GM19452 (cell line): ENCODE measurements around the gene PXDN.

Experiments used
- ATAC-seq: cut with Tn5 transposase; IDR thresholded peaks from one replicate; pipeline ENCODE4 v1.9.1; 2021; ENCODE audit not compliant: unreplicated experiment

The PXDN gene

DNA sequence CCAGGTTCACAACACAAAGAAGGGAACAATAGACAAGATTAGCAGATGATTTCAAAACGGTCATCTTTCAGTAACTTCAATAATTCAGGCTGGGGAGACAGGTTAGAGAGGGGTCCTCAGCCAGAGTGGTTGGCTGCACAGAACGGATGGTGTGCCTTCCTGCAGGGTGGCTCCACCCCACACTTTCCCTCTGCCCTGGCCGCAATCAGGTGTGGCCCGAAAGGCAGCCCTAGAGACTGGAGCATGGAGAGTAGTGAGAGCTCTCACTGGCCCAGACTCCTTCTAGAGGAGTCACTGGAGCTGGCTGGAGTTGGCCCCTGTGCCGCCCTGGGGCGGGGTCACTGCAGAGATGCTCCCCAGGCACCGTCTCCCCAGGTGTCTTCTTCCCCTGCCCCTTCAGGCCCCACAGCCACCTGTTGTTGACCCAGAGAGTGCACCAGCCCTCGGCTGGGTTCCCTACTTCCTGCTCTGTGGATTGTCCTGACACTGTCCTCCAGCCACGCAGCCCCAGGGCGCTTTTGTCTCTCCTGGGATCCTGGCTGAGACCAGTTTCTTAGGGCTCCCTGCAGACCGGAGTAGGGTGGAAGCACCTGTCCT, 126.8 kb downstream of the PXDN start:
- no peak for ATAC-seq

DNA sequence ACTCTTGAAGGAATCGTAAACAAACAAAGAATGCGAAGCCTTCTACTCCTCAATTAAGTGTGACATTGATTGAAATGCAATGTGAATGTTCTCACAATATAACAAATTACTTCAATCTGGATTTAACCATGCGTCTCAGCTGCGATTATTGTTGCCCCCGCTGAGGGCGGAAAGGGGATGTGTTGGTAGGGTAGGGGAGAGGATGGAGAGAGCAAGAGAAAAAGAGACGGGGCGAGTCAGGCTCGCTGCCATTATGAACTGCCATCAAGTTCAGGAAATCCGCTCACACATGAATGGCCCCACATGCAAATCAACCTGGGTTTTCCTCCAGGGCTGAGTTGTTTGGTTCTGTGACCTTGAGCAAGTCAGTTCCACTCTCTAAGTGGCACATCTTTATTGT, 129.8 kb downstream of the PXDN start:
- no peak for ATAC-seq

DNA sequence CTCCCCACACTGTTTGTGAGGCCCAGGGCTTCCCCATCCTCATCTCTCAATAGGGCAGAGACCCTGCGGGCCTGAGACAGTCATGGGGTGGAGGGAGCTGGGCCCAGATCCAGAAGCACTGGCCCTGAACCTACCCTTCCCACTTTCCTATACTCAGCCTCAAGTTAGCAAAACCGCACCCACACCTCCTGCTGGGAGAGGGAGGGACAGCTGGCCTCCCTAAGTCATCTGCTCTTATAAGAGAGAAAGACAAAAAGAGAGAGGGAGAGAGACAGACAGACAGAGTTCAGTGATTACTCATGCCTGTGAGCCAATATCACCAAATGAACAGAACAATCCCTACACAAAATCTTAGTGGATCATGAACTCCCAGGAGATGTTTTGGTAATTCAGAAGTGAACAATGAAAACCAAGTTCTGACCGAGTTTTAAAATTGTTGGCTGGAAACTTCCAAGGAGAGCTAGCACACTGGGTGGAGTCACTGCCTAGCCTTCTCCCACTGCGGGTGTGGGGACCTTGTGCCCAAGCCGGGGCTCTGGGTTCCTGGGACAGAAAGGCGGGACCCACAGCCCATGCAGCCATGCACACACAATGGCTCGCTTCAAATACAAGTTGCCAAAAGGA, 130.5 kb downstream of the PXDN start:
- ATAC-seq: no peak

DNA sequence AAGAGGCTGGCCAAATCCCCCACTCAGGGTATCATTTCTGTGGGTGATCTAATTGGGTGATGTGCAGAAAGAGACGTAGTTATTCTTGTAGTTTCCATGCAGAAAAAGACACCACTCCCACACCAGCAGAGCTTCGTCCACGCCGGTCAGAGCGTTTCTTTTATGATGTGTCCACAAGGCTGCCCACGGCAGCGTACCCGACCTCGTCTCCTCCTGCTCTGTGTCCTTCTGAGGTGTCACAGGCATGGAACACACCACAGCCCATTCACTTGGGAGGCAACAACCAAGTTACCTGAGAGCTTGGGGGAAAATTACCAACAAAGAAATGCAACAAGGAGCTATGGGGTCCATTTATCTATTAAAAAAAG, 131.3 kb downstream of the PXDN start:
- no peak for ATAC-seq

DNA sequence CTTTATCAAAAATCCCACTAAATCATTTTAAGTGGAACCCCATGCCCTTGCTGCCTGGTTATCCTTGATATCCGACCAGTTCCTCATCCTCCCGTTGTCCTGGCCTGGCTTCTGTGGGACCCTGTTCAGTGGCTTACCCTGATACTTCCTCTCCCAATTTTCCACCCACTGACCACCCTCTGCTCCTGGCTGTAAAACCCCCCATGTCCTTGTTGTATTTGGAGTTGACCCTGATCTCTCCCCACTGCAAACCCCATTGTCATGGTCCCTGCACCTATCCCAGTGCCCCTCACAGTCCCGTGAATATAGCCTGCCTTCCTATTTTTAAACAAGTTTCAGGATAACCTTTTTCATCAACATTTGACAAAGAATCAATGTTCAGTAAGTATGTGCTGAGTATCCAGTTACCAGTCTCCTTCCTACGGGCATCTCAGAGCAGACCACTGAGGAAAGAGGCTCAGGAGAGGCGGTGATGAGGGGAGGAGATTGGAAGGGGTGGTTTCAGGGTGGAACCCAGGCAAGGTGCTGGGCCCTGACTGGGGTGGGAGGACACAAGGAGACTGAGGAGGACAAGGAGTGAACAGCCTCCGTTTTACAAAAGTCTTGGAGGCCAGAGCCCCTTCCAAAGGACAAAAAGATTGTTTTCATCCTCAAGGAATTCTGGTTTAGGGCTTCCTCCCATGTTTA, 131.8 kb downstream of the PXDN start:
- ATAC-seq: no peak

DNA sequence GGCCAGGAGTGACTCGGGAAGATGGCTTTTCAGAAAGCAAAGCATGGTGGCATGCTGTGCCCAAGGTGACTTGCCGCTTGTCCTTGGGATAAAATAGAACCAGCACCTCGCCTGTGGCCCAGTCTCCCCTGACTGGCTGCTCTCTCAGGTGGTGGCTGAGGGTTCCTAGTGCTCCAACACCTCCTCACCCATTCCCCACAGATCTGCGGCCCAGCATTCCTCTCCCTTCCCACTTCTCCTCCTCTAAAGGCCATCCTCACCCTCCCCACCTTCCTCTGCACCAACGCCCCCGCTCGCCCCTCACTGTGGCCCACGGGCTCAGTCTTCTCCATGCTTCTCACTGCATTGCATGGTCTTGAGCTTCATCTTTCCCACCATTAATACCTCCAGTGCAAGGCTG, 132.4 kb downstream of the PXDN start:
- ATAC-seq: no peak

DNA sequence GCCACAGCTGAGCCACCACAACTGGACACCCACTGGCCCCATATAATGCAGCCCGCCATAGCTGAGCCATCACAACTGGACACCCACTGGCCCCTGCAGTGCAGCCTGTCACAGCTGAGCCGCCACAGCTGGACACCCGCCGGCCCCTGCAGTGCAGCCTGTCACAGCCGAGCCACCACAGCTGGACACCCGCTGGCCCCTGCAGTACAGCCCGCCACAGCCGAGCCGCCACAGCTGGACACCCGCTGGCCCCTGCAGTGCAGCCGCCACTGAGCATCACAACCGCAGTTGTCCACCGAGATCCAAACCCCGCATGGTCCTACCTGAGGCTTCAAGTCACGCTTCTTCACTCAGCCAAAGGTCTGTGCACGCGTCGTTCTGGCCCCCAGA, 134.2 kb downstream of the PXDN start:
- ATAC-seq: no peak

DNA sequence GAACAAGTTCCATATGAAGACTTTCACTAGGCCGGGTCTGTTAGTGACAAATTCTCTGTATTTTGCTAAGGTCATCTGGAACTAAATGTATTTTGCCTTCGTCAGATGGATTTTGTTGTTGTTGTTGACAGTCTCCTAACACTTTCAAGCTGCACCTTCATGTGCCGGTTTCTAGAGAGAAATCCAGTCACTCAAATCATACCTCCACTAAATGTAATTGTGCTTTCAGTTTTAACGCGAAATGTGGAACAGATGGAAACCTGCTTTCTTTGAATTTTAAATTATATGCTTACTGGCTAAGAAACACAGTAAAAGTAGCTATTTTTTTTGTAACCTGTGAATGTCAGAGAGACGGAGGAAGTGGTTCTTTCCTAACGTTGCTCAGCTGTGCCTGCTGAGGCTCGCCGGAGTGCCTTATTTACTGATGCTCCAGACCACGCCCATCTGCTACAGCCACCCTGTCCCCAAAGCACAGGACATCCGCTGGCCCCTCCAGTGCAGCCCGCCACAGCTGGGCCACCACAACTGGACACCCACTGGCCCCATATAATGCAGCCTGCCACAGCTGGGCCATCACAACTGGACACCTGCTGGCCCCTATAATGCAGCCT, 134.7 kb downstream of the PXDN start:
- ATAC-seq: no peak

DNA sequence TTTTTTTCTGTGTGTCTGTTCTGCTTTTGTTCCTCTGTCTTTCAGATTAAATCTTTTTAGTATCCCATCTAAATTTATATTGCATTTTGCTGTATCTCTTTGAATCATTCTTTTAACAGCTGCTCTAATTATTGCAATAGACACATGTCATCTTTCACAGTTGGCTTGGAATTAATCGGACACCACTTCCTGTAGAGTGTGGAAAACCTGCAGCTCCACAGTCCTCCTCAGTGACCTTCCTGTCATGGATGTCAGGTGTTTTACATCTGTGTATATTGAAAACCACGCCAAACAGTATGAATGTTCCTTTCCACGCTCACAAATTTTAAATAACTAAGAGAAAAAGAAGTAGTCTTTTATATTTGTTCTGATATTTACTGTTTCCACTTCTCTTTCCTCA, 135.3 kb downstream of the PXDN start:
- ATAC-seq: no peak

DNA sequence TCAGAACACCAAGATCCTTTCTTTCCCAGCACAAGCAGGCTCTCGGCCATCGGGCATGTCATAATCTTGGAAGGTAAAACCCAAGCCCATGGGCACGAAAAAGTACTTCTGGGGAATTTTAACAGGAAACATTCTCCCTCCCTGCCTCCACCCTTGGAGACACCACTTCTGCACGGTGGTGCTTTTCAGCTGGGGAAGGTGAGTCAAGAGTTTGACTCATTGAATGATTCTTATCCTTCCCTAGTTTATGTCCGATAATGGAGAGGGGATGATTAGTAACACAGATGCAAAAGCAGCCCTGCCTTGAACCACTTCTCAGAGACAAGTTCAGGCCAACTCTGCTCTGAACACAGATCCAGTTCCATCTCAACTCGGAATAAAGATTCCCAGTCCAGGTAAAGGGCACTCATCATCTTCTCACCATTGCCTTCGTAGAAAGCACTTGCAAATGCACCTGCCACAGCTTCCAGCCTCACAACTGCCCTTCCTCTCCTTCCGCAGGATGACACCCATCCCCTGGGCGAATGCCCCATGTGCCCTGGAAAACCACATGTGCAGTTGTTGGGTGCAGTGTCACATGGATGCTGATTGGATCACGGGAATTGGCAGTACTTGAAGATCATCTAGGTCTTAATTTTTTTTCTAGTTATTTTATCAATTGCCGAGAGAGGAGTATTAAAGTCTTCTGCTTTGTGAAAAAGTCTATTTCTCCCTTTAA, 136.2 kb downstream of the PXDN start:
- ATAC-seq: no peak

DNA sequence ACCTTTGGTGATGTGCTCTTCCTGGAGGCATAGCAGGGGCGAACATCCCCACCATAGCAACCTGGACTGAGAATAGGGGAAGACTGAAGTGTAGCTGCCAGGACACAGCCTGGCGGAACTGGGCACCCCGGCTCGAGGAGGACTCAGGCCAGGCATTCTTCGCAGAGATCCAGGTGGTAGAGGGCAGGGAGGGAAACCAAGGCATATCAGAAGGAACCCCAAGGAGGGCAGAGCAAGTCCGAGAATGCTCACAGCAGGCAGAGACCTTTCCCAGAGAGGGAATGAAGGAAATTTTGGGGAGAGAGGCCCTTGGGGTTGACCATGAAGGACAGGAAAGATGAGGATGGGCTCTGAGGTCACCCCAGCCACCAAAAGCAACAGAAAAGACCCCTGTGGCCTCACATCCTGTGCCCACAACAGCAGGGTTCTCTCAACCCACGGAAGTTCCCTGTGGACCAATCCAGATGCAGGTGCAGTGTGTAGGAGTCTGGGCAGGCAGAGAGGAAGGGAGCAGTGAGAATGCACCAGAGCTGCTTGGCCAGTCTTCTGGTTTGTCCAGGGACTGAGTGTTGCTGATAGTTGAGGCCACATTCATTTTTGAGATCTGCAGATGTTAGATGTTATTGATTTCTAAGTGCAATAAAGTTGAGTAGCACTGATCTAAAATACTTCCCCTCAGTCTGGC, 136.9 kb downstream of the PXDN start:
- ATAC-seq: no peak

DNA sequence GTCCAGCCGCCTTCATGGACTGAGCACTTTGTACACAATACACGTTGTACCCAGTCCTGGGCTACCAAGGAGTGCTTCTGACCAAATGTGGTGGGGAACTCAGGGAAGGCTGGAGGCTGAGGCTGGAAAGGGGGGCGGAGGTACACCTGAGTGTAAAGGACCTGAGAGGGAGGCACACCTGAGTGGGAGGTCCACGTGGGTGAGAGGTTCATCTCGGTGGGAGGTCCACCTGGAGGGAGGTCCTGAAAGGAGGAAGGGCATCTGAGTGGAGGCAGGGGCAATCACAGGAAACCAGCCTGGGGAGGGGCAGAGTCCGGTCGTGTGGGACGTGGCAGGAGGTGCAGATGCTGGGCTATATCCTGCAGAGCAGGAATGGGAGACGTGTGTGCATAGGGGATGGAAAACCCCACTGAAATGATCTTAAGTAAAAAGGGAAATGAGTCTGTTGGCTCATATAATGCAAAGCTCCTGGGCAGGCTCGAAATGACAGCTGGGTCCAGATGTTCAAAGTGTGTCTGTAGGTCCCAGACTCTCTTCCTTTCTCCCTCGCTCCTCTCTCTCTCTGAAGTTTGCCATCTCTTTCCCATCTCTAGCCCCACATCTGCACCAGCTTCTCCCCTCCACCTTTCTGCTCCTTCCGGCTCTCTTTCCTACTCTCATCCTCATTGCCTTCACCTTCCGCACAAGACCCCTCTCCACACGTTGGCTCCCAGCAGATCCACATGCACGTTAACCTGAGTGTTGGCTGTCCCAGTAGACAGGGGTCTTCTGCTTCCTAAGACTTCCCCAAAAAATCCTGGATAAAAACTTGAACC, 137.7 kb downstream of the PXDN start:
- no peak for ATAC-seq

DNA sequence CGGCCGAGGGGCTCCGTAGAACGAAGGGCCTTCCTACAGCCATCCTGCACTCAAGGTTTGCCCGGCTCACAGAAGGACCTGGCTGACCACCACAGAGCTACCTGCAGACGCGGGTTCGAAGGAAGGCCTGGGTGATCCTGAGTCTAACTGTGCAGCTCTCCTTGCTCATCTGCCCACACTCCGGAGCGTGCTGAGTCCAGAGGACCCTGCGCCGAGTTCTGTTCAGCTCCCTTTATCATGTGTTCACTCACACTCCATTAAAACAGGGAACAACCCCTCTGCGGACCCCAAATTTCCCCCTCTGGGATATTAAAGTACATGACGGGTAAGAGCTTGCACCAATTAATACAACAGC, 138.3 kb downstream of the PXDN start:
- ATAC-seq: no peak

DNA sequence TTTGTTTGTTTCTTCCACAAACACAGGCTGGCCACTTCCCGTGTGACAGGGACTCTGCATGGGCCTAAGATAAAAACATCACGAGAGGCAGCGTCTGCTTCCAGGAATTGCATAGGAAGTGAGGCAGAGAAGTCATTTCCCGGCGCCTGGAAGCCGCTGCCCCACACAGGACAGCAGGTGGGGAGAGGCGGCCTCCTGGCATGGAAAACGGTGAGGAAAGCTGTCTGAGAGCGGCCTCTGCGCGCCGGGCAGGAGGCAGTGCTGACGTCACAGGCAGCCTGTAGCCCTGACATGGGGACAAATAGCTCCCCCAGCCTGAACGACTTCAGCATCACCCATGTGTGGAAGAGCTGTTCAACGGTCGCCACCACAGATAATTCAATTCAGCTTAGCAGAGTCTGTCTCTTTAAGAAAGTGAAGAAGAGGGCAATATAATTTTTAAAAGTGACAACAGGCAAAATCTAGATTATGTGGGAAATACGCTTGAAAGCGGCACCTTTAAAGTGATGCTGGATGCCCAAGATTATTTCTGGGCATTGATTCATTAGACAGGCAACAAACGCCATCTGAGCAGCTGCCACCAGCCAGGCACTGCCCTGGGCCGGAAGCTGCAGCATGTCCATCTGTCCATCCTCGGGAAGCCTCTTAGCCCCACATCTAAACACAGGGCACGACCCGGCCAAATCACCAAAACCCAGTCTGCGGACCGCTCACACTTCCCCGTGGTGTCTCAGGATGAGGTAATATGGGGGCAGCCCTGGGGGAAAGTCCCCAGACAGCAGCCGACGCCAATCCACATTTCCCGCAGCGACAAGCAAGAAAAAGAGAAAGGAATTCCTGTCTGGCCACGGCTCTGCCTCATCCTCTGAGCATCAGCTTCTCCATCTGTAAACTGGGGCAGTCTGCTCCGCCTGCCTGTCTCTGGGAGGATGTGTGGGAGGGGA, 138.9 kb downstream of the PXDN start:
- ATAC-seq: no peak

DNA sequence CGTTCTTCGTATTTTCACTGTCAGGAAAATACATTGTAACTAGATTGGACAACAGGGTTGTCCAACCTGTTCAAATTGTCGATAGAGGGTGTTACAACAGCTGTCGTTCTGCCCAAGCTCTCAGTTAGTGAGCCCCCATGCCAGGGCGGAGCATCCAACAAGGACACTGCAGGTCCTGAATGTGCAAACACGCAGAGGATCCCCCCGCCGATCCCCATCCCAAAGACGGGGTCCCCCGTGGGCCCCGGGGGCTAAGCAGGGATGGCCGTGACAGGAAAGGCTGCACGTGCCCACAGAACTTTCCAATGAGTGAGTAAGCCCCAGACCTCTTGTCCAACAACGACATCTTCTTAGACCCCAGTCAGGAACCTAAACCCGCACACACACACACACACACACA, 140.8 kb downstream of the PXDN start:
- ATAC-seq: no peak

DNA sequence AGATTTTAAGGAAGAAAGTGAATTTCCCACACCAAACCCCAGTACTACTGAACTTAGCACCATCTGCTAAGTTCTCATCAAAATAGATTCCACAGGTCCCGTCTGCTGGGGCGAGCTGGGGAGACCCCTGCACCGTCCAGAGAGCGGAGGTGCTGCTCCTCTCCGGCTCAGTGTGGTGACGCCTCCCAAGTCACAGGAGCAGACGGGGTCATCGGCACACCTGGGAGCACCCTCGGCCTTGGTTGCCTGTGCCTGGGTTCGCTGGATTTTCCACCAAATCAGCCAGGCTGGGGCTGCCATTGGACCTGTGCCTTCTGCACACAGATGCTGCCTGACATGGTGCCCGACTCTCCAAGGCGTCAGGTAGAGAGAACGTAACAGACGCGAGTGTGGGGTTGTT, 141.3 kb downstream of the PXDN start:
- no peak for ATAC-seq

DNA sequence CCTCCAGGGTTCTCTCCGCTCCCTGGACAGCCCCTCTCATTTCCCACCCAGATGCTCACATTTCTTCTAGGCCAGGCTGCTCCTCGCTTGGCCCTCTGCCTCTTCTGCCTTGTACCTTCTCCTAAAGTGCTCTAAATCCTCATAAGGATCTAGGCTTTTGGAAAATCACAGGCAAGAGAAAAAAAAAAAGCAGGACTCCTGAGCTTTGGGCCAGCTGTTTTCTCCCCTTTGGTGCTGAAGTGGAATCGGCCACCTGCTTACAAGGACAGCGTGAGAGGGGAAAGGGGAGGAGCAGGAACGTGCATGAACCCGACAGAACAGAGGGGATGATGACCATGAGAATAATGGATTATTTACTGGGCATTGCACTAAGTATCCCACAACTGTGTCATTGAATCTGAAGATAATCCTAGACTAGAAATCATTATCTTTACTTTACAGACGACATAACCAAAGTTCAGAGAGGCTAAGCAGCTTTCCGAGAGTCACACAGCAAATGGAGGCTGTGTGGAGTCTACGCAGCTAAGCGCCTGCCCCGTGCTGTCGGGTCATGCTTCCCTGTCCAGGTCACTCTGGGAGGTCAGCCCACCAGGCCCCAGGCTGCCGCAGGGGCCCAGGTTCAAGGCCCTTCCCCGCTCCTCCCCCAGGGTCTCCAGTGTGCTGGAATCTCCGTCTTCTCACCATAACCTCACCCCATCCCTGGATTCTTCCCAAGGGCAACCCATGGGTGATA, 141.9 kb downstream of the PXDN start:
- ATAC-seq: no peak

DNA sequence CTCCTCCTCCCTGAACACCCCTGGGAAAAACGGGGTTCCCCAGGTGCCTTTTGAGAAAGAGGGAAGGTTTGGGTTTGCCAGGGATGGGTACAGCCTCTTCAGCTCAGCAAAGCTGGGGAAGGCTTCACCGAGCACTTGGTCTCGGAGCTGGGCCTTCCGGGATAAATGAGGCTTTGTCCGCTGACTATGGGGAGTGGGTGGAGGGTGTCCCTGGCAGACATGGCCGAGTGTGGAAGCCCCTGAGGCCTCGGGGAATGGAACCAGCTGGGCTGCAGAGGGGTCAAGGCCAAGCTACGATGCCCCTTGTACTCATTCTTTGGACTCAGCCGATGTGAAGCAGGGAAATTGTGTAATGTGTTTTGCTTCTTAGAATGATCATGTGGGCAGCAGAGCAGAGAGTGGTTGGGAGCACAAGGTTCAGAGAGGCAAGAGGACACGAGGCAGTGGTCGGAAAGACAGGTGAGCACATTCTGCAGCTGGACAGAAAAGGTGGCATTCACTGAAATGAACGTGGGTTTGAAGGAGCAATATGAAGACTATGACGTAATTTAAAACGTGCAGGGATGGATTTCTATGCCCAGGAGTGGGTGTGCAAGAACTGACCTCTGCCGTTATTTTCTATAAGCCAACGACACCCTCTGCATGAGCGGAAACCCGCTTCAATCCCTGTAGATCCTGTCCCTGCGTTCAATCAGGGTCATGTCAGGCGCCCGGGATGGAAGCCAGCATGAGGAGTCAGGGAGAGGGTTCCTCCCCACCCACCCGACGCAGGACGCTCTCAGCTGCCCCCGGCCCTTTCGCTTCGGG, 142.6 kb downstream of the PXDN start:
- no peak for ATAC-seq
